ENCODE measurements around the gene MED7. TPM values are rescaled to one million over a fixed set of nuclear protein-coding genes. Genes with fewer than 3 reads are reported as not detected.

MED7 gene
- total RNA-seq, 2 donors from 2014 or later = 4.9 to 6.0 TPM

DNA sequence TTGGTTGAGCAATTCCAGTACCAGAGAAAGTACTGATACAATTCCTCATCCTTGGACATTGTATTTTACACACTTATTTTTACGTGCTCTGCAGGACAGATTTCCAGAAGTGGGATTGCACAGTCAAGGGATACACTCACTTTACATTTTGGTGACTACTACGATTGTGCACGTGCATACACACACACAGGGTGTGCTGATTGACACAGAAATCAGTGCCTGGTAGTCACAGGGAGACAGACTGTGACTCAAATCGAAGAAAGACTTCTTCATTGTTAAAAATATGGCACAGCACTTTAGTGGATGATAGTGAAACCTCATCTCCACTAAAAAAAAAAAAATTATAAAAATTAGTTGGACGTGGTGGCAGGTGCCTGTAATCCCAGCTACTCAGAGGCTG is 21.9 kb upstream of the MED7 start:
- 36 to 55% methylated on average over 5 of the region's 5 CpGs for WGBS, 2 donors
- H3K27me3 ChIP-seq = no peaks in the 10 kb centered on the region
- no peak for ATAC-seq

DNA sequence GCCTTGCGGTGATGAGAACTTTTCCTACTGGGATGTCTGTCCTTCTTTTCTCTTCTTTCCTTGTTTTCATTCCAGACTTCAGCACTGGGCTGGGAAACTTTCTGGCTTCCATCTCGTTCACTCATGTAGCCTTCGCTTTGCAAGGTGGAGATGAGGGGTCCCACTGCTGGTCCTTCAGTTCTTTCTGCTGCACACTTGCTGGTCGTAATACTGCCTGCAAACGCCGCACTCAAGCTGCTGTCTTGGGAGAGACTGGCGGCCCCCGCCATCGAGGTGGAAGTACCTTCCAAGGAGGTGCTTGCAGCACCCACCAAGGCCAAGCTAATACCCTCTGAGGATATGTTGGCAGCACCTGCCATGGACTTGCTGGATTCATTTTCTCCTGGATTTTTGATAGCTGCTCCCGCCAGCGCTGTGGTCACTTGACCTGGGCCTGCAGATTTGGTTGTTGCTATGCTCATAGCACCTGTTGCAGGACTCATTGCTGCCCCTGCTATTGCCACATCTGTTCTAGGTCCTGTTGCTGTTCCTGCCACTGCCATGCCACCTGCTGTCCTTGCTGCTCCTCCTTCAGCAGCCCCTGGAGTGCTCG is 20.4 kb upstream of the MED7 start:
- 83 to 87% methylated on average over 12 of the region's 12 CpGs for WGBS, 2 donors

More for the DNA sequence above, 21.9 kb upstream of the MED7 start:
- Histone ChIP-seq H3K36me3 (replicated peaks in 1 of 2; ENCODE audit: insufficient read depth in 1 of 2, low read depth in 2 of 2) (no peaks in the 10 kb centered on the region), H3K4me1 (no peaks in the 10 kb centered on the region), H3K27ac (no peak overlapping the region), H3K4me3 (no peak overlapping the region), H3K9me3 (no peaks in the 10 kb centered on the region)
- intact Hi-C loops (cut with DNase I) = no loop called here
- TF ChIP-seq POLR2A (IDR thresholded peaks at IDR 0.05) = no peak
- TF ChIP-seq, protein P1, sequence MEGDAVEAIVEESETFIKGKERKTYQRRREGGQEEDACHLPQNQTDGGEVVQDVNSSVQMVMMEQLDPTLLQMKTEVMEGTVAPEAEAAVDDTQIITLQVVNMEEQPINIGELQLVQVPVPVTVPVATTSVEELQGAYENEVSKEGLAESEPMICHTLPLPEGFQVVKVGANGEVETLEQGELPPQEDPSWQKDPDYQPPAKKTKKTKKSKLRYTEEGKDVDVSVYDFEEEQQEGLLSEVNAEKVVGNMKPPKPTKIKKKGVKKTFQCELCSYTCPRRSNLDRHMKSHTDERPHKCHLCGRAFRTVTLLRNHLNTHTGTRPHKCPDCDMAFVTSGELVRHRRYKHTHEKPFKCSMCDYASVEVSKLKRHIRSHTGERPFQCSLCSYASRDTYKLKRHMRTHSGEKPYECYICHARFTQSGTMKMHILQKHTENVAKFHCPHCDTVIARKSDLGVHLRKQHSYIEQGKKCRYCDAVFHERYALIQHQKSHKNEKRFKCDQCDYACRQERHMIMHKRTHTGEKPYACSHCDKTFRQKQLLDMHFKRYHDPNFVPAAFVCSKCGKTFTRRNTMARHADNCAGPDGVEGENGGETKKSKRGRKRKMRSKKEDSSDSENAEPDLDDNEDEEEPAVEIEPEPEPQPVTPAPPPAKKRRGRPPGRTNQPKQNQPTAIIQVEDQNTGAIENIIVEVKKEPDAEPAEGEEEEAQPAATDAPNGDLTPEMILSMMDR (IDR thresholded peaks at IDR 0.05) = no peak
- no peak for DNase-seq

DNA sequence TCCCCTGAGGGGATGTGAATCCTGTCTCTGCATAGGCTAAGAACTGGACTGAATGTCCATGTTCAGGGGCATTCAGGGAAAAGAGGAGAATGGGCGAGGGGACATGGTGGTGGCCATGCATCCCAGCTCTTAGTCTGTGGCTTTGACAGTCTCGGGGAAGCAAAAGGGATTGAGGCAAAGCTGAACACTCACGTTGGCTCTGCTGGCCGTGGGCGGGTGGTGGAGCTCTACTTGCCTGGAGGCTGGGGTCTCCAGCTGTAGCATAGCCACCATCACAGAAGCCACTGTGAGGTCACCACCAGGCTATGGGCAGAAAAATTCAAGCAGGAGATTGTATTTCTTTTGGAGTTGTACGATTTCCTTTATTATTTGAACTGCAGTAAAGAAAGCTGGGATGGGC is 19.3 kb upstream of the MED7 start:
- H3K4me3 ChIP-seq = no peak overlapping the region
- WGBS, 2 donors = 74 to 75% methylated on average over 6 of the region's 6 CpGs
- intact Hi-C loops (cut with DNase I) = no loop called here
- TF ChIP-seq, protein P1 (IDR thresholded peaks at IDR 0.05) = no peak
- TF ChIP-seq POLR2A (IDR thresholded peaks at IDR 0.05) = no peak
- no peaks in the 10 kb centered on the region for H3K9me3 ChIP-seq
- H3K27ac ChIP-seq = no peak overlapping the region
- no peak for ATAC-seq
- no peak for DNase-seq
- H3K36me3 ChIP-seq (replicated peaks in 1 of 2; ENCODE audit: insufficient read depth in 1 of 2, low read depth in 2 of 2) = no peaks in the 10 kb centered on the region
- no peaks in the 10 kb centered on the region for H3K4me1 ChIP-seq
- H3K27me3 ChIP-seq = no peaks in the 10 kb centered on the region

More for the DNA sequence above, 20.4 kb upstream of the MED7 start:
- DNase-seq = no peak
- Histone ChIP-seq H3K4me1 (no peaks in the 10 kb centered on the region), H3K9me3 (no peaks in the 10 kb centered on the region), H3K36me3 (replicated peaks in 1 of 2; ENCODE audit: insufficient read depth in 1 of 2, low read depth in 2 of 2) (no peaks in the 10 kb centered on the region), H3K27ac (no peak overlapping the region), H3K4me3 (no peak overlapping the region), H3K27me3 (no peaks in the 10 kb centered on the region)
- no peak for TF ChIP-seq POLR2A (IDR thresholded peaks at IDR 0.05)
- TF ChIP-seq, protein P1 (IDR thresholded peaks at IDR 0.05) = no peak
- intact Hi-C loops (cut with DNase I) = no loop called here
- ATAC-seq = no peak

DNA sequence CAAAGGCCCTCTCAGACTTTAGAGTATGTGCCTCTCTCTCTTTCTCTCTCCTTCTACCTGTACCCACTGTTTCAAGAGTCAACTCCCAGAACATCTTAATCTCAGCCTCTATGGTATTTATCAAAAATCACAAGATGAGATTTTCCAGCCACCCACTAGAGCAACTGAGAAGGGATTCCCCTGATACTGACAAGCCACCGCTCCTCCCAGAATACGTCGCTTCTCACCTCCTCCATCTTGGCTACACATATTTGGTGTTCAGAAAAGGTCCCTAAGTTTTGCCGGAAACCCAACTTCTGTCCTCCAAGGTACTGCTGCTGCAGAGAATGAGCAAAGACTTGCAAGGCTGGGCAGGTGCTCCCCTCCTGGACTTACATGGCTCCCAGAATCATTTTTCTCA is 17.3 kb upstream of the MED7 start:
- intact Hi-C loops (cut with DNase I) = no loop called here
- Histone ChIP-seq H3K4me1 (no peaks in the 10 kb centered on the region), H3K9me3 (no peaks in the 10 kb centered on the region), H3K27ac (no peak overlapping the region), H3K36me3 (replicated peaks in 1 of 2; ENCODE audit: insufficient read depth in 1 of 2, low read depth in 2 of 2) (no peaks in the 10 kb centered on the region), H3K4me3 (no peak overlapping the region), H3K27me3 (no peaks in the 10 kb centered on the region)
- DNase-seq (no peak), ATAC-seq (no peak)
- 84 to 91% methylated on average over 4 of the region's 4 CpGs for WGBS, 2 donors
- TF ChIP-seq, protein P1 (IDR thresholded peaks at IDR 0.05) = no peak
- TF ChIP-seq POLR2A (IDR thresholded peaks at IDR 0.05) = no peak

DNA sequence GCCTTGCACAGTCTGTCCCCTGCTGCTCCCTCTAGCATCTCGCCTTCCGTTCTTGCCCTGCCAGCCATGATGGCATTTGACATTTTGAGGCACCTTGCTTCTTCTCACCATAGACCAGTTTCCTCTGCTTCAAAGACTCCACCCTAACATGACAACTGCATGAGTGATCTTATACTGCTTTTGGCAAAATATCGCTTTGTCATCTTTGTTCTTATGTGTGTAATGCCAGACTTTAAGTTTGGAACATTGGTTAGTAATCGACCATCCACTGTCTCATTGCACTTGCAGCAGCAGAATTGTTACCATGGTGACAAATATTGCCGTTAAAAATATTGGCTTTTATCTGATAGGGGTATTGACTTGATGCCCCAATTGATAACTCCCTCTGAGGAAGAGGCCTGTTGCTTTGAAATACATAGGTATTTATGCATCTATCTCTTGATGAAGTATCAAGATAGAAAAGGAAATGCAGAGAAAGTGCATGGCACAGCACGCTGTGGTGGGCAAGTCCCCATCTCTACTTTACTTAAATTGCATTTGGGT is 16.6 kb upstream of the MED7 start:
- DNase-seq = no peak
- 62 to 74% methylated on average over 6 of the region's 6 CpGs for WGBS, 2 donors
- ATAC-seq = no peak

More for the DNA sequence above, 16.6 kb upstream of the MED7 start:
- intact Hi-C loops (cut with DNase I) = no loop called here
- Histone ChIP-seq H3K4me1 (no peaks in the 10 kb centered on the region), H3K9me3 (no peaks in the 10 kb centered on the region), H3K27ac (no peak overlapping the region), H3K4me3 (no peak overlapping the region), H3K36me3 (replicated peaks in 1 of 2; ENCODE audit: insufficient read depth in 1 of 2, low read depth in 2 of 2) (no peaks in the 10 kb centered on the region), H3K27me3 (no peaks in the 10 kb centered on the region)
- TF ChIP-seq, protein P1 (IDR thresholded peaks at IDR 0.05) = no peak
- TF ChIP-seq POLR2A (IDR thresholded peaks at IDR 0.05) = no peak

Measured in body of pancreas (tissue), 4 donors.